Measurements from ENCODE around the gene TMEM242.

The TMEM242 gene

GRCh38 chr6:157270916-157271315, 52.4 kb downstream of the TMEM242 start:
- DNase-seq (ENCODE audit: low read depth in 2 of 2) = no peak

- no peak for DNase-seq (ENCODE audit: low read depth in 2 of 2)
Measured at GRCh38 chr6:157270308-157270707, 53.0 kb downstream of the TMEM242 start.

- DNase-seq (ENCODE audit: low read depth in 2 of 2) = no peak
Measured at GRCh38 chr6:157269261-157269794, 54.0 kb downstream of the TMEM242 start.

DNA sequence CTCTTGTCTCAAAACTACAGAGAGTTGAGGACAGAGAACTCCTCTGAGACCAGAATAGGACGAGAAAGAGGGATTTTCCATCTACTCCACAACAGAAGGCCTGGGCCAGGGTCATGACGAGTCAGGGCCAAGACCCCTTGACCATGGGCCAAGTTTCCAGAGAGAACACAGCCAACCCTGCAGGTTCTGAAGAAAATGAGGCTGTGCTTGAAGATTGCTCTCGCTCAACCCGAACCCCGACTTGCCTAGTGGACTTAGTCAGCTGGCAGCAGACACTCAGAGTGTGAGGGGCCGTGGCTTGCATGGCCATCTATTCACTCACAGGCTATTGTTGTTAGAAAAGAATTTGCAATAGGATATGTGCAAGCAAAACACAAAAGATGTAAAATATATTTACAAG, 54.5 kb downstream of the TMEM242 start:
- DNase-seq (ENCODE audit: low read depth in 2 of 2) = no peak

GRCh38 chr6:157268396-157268795, 54.9 kb downstream of the TMEM242 start:
- DNase-seq (ENCODE audit: low read depth in 2 of 2) = no peak

GRCh38 chr6:157267654-157268053, 55.7 kb downstream of the TMEM242 start:
- no peak for DNase-seq (ENCODE audit: low read depth in 2 of 2)

GRCh38 chr6:157267109-157267611, 56.2 kb downstream of the TMEM242 start:
- no peak for DNase-seq (ENCODE audit: low read depth in 2 of 2)

DNA sequence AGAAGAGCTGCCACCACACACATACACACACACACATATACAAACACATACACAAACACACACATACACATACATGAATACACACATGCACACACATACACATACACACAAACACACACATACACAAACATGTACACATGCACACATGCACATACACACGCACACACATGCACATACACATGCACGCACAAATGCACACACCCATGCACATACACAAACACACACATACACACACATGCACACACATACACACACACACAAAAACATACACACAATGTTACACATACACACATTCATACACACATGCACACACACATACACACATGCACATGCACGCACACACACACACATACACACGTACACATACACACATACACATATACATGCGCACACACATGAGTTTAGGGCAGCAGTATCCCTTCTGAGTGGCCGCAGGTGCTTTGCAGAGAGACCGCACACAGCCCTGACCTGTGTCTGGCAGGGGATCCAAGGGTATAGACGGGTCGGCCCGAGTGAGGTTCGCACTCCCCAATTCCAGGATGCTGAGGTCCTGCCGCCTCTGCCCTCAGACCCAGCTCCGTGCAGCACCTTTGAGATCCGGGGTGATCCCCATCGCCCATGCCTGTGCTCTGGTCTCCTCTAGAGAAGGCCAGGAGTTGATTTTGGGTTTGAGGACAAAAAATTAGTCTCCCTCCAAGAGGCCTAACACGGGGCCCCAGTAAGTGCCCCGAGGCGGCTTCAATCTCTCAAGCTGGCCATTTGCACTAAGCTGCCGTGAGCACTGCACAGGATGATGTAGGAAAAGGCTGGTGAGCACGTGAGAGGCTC, 56.8 kb downstream of the TMEM242 start:
- DNase-seq (ENCODE audit: low read depth in 2 of 2) = no peak

GRCh38 chr6:157265635-157266034, 57.7 kb downstream of the TMEM242 start:
- DNase-seq (ENCODE audit: low read depth in 2 of 2) = no peak

- DNase-seq (ENCODE audit: low read depth in 2 of 2) = no peak
Measured at GRCh38 chr6:157265186-157265585, 58.1 kb downstream of the TMEM242 start.

DNA sequence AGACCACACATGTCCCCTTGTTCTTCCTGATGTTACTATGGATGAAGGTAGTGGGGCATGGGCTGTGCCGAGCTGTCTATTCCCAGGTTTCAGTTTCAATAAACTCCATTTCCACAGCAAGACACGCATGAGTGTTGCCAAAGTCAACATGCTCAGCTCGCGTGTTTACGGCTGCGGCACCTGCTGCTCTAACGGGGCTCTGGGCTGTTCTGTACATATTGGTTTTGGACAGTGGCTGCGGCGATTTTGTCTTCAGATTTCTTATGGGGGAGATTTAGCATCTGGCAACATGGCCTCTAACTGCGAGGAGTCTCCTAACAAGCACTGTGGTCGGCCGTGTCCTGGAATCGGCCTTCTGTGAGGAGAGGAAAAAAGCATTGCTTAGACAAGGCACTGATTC, 58.6 kb downstream of the TMEM242 start:
- no peak for DNase-seq (ENCODE audit: low read depth in 2 of 2)

DNA sequence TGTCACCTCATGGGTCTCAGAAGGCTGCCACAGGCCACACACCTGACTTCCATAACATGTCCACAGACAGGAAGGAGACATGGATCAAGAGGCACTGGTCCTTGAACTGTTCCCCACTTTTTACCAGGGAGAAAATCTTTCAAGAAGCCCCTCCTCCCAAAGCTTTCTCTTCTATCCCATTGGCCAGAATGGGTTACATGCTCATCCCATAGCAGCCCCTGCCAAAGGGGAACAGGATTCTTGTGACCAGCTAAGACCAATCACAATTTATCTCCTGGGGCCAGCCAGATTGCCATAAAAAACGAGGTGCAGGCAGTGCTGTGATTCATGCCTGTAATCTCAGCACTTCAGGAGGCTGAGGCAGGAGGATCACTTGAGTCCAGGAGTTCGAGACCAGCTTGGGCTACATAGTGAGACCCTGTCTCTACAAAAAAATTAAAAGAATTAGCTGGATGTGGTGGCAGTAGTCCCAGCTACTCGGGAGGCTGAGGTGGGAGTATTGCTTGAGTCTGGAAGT, 59.4 kb downstream of the TMEM242 start:
- DNase-seq (ENCODE audit: low read depth in 2 of 2) = no peak

- no peak for DNase-seq (ENCODE audit: low read depth in 2 of 2)
Measured at GRCh38 chr6:157263146-157263545, 60.2 kb downstream of the TMEM242 start.

DNA sequence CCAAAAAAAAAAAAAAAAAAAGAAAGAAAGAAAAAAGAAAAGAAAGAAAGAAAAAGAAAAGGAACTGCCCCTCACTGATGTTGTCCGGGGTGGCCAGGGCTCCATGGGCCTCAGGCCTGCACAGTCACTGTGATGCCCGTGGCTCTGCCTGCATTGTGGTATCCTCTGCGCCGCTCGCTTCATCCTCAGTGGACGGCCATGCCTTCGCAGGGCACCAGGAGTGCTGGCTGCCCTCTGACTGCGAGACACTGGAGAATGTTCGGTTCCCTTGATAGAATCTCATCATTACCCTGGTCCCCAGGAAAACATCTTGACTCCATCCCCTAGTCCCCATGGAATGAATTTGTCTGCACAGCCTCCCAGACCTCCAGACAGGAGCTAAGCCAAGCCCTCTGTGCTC, 61.7 kb downstream of the TMEM242 start:
- no peak for DNase-seq (ENCODE audit: low read depth in 2 of 2)

DNA sequence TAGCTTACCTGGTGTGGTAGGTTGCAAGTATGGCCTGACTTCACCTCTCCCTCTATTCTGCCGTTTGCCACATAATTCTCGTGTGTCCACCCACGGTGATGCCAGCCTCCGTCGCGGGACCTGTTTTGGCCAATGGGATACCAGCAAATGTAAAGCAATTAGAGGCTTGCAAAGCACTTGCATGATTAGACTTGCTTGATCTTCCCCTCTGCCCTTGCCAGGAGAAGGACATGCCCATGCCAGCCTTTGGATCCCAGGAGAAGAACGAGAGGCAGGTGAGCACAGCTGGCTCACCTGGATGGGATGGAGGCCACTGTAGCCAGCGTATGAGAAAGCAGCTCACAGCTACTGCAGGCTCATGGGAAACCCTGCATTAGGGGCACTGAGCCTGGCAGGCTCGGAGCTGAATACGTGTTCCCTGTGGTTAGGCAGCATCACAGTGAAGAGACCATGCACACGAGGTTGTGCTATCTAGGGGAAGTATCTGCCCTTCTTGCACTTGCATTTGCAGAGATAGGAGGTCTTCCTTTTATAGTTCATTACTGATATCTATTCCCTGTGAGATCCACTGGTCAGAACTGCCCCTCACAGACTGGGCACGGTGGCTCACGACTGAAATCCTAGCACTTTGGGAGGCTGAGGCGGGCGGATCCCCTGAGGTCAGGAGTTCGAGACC, 62.4 kb downstream of the TMEM242 start:
- no peak for DNase-seq (ENCODE audit: low read depth in 2 of 2)

DNA sequence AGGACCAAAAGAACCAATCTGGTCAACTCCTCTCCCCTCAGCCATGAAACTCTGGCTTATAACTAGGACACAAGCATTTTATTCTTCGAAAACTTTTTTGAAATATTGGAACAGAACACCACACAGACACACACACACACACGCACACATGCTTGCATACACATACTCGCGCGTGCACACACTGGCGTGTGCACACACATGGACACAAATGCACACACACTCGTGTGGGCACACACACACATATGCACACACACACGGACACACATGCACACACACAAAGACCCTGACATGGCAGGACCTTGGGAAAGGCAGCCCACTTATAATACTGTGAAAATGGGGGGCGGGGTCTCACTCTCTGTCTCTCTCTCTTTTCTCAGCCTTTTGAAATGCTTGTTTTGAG, 63.9 kb downstream of the TMEM242 start:
- DNase-seq (ENCODE audit: low read depth in 2 of 2) = no peak

GRCh38 chr6:157258878-157259277, 64.4 kb downstream of the TMEM242 start:
- DNase-seq (ENCODE audit: low read depth in 2 of 2) = no peak

- no peak for DNase-seq (ENCODE audit: low read depth in 2 of 2)
Measured at GRCh38 chr6:157255079-157255478, 68.2 kb downstream of the TMEM242 start.

DNA sequence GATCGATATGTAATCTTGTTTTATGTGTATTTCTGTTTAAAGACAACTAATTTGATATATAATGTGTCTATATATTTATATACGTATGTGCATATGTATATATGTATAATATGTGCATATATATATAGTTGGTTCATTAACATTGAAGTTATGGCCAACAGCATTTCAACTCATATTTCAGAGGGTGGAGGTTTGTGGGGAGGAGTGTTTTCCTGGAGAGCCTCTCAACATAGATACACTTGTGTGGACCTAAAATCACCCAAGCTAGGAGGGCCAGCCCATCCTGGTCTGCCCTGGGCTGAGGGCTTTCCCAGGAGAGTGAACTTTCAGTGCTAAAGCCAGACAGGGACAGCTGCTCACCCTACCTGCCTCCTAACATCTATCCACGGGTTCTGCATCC, 68.8 kb downstream of the TMEM242 start:
- DNase-seq (ENCODE audit: low read depth in 2 of 2) = no peak

DNA sequence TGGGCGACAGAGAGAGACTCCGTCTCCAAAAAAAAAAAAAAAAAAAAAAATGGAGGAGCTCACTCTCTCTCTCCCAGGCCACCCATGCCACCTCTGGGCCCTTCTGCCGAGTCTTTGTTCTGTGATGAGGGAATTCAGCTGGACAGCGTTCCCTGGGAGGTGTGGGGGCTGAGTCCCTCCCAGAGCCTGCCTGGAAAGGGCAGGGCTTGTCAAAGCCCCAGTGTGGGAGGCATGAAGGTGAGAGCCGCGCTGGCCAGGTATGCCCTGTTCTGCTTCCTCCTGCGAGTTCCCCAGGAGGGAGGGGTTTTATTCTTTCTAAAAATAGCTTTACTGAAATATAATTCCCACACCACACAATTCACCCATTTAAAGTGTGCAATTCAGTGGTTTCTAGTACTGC, 69.6 kb downstream of the TMEM242 start:
- no peak for DNase-seq (ENCODE audit: low read depth in 2 of 2)

- DNase-seq (ENCODE audit: low read depth in 2 of 2) = no peak
Measured at GRCh38 chr6:157253017-157253416, 70.3 kb downstream of the TMEM242 start.

- no peak for DNase-seq (ENCODE audit: low read depth in 2 of 2)
Measured at GRCh38 chr6:157251586-157252247, 71.6 kb downstream of the TMEM242 start.

Data from stimulated activated CD4-positive, alpha-beta T cell treated with anti-CD3 and anti-CD28 coated beads, Interleukin-15, amount 100 ng/mL, for 48 hours (primary cell).